Stimulated activated CD4-positive, alpha-beta T cell treated with anti-CD3 and anti-CD28 coated beads, Interleukin-15, amount 100 ng/mL, for 48 hours (primary cell): ENCODE measurements around the gene ABLIM2.

Experiments
- DNase-seq, 2 donors: peaks; one replicate each; pipeline ENCODE4 v3.0.0-alpha.2; 2020; ENCODE audit warnings: low read depth in 2 of 2

Gene ABLIM2

GRCh38 chr4:8085491-8086117 lies 73.0 kb downstream of the ABLIM2 start:
- DNase-seq: no peak

GRCh38 chr4:8084712-8085490 lies 73.7 kb downstream of the ABLIM2 start:
- no peak for DNase-seq

- no peak for DNase-seq
Measured at GRCh38 chr4:8084031-8084660, 74.5 kb downstream of the ABLIM2 start.

- no peak for DNase-seq
Measured at GRCh38 chr4:8083086-8083825, 75.4 kb downstream of the ABLIM2 start.

GRCh38 chr4:8082517-8083055 lies 76.0 kb downstream of the ABLIM2 start:
- DNase-seq: no peak

- DNase-seq: no peak
Measured at GRCh38 chr4:8081621-8082516, 76.7 kb downstream of the ABLIM2 start.

GRCh38 chr4:8081171-8081570 lies 77.4 kb downstream of the ABLIM2 start:
- no peak for DNase-seq

GRCh38 chr4:8080754-8081065 lies 77.9 kb downstream of the ABLIM2 start:
- no peak for DNase-seq

GRCh38 chr4:8079916-8080753 lies 78.5 kb downstream of the ABLIM2 start:
- DNase-seq: no peak

- DNase-seq: no peak
Measured at GRCh38 chr4:8079031-8079885, 79.4 kb downstream of the ABLIM2 start.

- no peak for DNase-seq
Measured at GRCh38 chr4:8078610-8079015, 80.0 kb downstream of the ABLIM2 start.

- DNase-seq: no peak
Measured at GRCh38 chr4:8078109-8078494, 80.5 kb downstream of the ABLIM2 start.

GRCh38 chr4:8077181-8078108 lies 81.2 kb downstream of the ABLIM2 start:
- DNase-seq: no peak

GRCh38 chr4:8076023-8076422 lies 82.6 kb downstream of the ABLIM2 start:
- DNase-seq: no peak

- DNase-seq: no peak
Measured at GRCh38 chr4:8073206-8073863, 85.3 kb downstream of the ABLIM2 start.

- no peak for DNase-seq
Measured at GRCh38 chr4:8072235-8072968, 86.2 kb downstream of the ABLIM2 start.

GRCh38 chr4:8071766-8072165 lies 86.8 kb downstream of the ABLIM2 start:
- no peak for DNase-seq
